Measurements from ENCODE around the gene FKBP2.

FKBP2 gene

GRCh38 chr11:64219354-64219684 is 21.6 kb upstream of the FKBP2 start:
- DNase-seq (ENCODE audit: low read depth, low spot score): no peak

DNA sequence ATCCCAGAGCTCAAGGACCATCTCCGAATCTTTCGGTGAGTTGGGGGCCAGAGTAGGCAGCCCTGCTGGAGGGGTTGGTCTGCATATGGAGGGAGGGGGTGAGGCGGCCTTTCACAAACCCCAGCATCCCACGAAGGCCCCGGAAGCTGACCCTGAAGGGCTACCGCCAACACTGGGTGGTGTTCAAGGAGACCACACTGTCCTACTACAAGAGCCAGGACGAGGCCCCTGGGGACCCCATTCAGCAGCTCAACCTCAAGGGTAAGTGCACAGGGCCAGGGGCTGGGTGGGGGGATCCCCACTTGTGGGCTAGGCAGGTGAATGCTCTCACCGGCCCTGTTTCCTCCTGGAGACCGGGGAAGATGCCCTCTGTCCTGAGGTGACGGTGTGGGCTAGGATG is 21.1 kb upstream of the FKBP2 start:
- no peak for DNase-seq (ENCODE audit: low read depth, low spot score)

GRCh38 chr11:64220271-64220670 is 20.6 kb upstream of the FKBP2 start:
- DNase-seq (ENCODE audit: low read depth, low spot score): no peak

DNA sequence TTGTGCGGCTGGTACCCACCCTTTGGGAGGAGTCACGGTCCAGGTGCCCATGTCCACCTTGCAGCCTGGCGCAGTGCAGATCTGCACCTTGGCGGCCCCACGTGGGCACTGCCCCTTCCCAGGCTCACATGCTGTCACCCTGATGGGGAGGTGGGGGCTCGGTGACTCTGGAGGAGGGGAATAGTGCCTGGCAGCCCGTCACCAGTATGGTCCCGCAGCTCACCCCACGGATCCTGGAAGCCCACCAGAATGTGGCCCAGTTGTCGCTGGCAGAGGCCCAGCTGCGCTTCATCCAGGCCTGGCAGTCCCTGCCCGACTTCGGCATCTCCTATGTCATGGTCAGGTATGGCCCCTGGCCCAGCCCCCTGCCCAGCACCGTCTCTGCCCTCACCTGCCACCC is 20.1 kb upstream of the FKBP2 start:
- no peak for DNase-seq (ENCODE audit: low read depth, low spot score)

GRCh38 chr11:64222651-64223000 is 18.3 kb upstream of the FKBP2 start:
- DNase-seq (ENCODE audit: low read depth, low spot score): no peak

DNA sequence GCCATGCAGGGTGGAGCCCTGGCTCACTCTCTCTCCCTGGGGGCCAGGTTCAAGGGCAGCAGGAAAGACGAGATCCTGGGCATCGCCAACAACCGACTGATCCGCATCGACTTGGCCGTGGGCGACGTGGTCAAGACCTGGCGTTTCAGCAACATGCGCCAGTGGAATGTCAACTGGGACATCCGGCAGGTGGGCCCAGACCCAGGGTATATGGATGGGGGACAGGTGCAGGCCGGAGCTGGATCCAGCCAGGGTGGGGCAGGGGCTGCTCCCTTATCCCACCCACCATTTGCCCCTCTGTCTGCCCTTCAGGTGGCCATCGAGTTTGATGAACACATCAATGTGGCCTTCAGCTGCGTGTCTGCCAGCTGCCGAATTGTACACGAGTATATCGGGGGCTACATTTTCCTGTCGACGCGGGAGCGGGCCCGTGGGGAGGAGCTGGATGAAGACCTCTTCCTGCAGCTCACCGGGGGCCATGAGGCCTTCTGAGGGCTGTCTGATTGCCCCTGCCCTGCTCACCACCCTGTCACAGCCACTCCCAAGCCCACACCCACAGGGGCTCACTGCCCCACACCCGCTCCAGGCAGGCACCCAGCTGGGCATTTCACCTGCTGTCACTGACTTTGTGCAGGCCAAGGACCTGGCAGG is 17.8 kb upstream of the FKBP2 start:
- no peak for DNase-seq (ENCODE audit: low read depth, low spot score)

DNA sequence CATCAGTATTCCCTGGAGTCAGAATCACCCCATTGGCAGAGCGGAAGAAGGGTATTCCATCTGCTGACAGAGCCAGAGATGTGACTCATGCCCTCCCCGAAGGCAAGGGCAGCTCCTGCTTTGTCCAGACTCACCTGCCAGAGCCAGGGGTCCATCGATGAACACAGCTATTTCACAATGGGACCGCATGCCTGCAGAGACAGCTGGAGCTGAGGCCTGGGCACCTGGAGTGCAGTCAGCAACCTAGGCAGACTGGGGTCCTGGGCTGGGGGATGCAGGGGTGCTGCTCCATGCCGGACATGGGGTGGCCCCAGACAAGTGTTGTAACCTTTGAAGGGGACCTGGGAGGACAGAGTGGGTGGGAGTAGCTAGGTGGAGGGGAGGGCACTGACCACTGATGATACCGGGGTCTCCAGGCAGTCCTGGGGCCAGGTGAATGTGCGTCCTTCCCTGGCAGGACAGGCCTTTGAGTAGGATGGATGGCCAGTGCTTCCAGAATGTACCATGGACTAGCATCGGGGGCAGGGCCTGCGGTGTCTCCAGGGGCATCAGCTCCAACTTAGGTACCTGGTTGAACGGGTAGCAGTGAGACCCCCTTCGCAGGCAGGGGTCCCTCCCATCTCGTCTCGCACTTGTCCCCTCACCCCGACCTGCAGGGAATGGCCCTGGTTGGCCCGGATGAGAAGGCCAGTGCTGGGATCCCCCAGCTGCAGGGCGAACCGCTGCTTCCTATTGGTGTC is 16.6 kb upstream of the FKBP2 start:
- DNase-seq (ENCODE audit: low read depth, low spot score): no peak

DNA sequence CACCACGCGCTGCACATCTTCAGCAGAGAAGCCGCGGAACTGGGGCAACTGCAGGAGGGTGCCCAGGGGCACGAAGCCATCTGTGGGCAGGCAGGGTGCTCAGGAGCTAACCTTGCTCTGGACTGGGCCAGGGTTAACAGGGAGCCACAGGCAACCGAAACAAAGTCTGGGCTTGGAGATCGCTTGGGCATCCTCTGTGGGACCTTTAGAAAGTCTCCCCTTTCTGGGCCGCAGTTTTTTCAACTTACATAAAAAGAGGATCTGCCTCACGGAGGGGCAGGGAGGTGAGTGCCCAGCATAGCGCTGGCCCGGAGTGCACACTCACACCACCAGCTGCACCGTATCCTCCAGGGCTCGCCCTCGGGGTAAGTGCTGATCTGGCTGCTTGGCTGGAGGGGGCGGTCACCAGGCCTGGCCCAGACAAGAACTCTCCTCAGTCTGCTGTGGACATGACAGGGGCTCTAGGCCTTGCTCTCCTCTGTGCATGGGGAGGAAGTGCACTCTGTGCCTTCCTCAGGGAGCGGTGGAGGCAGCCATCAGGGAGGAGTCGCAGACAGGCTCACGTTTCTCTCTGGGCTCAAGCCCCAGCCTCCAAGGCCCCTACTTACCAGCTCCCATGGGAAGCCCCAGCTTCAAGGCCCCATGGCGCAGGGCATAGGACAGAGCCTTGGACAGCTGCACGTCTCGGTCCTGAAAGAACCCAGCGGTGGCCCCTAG is 15.8 kb upstream of the FKBP2 start:
- no peak for DNase-seq (ENCODE audit: low read depth, low spot score)

DNA sequence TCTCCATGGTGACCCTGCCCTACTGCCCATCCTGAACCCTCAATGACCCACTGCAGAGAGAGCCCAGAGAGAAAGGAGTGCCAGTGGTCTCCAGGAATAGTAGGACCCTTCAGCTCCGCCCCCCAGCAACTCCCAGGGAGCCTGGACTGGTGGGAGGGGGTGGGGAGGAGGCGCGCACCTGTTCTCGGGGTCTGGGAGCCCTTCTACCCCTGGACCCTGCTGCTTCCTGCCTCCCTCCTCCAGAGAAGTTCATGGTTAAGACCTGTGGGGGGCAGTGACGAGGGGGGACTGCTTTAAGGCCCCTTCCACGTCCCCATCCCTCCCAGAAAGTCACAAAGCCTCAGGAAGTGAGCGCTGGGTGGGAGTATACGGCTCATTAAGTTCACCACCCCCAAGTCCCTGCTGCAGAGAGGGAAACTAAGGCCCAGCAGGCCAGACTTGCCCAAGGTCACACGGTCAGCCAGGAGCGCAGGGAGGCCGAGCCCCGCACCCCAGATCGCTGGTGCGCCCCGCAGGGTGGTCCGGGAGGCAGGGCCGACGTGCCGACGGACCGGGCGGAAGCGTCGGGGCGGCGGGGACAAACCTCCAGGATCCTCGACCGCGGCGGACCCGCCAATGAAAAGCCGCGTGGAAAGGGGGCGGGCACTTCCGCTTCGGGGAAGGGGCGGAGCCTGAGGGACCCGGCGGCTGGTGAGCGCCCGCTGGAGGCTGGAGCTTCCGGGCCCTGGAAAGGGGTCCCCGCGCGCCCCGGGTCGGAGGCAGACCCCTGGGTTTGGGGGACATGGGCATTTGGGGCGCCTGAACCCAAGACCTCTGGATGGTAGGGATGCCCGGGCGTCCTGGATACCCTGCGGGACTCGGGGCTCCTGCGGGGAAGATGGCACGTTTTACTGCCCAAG is 15.0 kb upstream of the FKBP2 start, which contains the start of the genes NUDT22 and TRPT1:
NUDT22 (plus strand) TSS at position 667 of the 899 bp plus-strand sequence. CDS start 379 bp downstream, outside the sequence.
TRPT1 (minus strand) TSS at position 579 of the 899 bp plus-strand sequence; CDS start at position 253, 326 bp downstream.
- DNase-seq (ENCODE audit: low read depth, low spot score): no peak

GRCh38 chr11:64226507-64227051 is 14.3 kb upstream of the FKBP2 start:
- DNase-seq (ENCODE audit: low read depth, low spot score): no peak

DNA sequence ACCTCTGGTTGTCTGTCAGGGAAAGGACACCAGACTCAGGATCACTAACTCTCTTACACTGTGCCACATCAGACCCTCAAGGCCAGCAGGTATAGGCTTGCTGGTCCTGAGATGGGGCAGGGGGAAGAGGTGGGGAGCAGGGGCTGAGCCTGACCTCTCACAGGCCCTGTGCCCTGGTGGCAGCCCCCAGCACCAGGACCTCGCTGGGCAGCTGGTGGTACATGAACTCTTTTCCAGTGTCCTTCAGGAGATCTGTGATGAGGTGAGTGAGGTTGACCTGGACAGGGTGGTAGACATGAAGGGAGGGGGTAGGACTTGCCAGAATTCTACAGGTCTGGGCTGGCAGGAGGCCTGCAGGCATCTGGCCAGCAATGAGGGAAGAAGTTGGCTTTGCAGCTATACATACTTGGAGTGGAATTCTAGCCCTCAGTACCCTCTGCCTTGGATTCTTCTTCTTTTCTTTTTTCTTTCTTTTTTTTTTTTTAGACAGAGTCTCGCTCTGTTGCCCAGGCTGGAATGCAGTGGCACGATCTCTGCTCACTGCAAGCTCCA is 13.4 kb upstream of the FKBP2 start:
- DNase-seq (ENCODE audit: low read depth, low spot score): no peak

DNA sequence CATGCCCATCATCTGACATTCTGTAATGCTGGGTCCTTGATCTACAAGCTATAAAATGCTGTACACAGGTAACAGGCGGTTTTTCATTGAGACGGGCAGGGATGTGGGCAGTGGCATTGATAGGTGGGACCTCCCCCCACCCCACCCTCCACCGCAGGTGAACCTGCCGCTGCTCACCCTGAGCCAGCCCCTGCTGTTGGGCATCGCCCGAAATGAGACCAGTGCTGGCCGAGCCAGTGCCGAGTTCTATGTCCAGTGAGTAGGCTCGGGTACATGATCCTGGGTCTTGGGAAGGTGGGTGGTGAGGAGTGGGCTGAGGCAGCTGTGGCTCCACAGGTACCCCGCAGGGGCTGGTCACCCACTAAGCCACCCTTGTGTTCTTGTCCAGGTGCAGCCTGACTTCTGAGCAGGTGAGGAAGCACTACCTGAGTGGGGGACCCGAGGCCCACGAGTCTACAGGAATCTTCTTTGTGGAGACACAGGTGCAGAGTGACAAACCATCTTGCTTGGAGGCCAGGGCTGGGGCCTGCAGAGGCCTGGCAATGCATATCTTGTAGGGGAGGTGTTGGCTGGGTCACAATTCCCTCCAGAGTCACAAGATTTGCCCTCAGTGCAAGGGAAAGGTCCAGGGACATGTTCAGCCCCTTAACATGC is 11.7 kb upstream of the FKBP2 start:
- no peak for DNase-seq (ENCODE audit: low read depth, low spot score)

GRCh38 chr11:64229744-64230170 is 11.1 kb upstream of the FKBP2 start:
- no peak for DNase-seq (ENCODE audit: low read depth, low spot score)

GRCh38 chr11:64230171-64230984 is 10.5 kb upstream of the FKBP2 start, which contains the start of gene DNAJC4:
DNAJC4 (plus strand) TSS chr11:64230548; CDS start chr11:64230855, 307 bp downstream.
- peak; percentile 57 for DNase-seq (ENCODE audit: low read depth, low spot score)

DNA sequence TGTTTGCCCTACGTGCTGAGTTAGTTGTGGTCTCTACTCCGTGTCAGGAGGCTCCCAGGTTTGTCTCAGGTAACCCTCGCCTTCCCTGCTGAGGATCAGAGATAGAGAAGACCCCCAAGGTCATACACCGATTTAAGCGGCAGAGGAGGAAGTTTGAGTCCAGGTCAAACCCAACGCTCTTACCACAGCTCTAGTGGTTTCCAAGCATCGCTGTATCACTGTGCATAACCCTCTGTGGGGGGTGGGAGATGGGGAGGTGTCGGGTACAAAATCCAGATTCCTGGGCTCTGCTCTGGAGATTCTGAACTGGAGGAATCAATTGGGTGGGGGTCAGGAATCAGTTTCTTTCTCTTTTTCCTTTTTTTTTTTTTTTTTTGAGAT is 9.9 kb upstream of the FKBP2 start:
- no peak for DNase-seq (ENCODE audit: low read depth, low spot score)

- no peak for DNase-seq (ENCODE audit: low read depth, low spot score)
Measured at GRCh38 chr11:64231546-64231945, 9.3 kb upstream of the FKBP2 start.

- DNase-seq (ENCODE audit: low read depth, low spot score): no peak
Measured at GRCh38 chr11:64232182-64232966, 8.5 kb upstream of the FKBP2 start.

DNA sequence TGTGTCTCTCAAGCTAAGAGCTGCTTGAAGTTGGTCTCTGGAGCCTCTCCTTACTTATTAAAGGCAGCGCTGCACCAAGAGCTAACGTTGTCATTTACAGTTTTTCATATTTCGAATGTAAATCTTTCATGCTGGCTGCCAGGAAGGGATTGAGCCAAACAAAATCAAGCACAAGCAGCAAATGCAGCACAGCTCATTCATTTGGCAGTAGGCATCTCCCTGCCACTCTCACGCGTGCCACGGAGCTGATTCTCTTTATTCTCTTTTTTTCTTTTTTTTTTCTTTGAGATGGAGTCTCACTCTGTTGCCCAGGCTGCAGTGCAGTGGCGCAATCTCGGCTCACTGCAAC is 8.0 kb upstream of the FKBP2 start:
- DNase-seq (ENCODE audit: low read depth, low spot score): no peak
